Measurements from ENCODE around the gene SLC22A16. TPM values are rescaled to one million over a fixed set of nuclear protein-coding genes. Genes with fewer than 3 reads are reported as not detected.

Gene SLC22A16
- polyA plus RNA-seq, 1 of the 3 experiments (the other 2 are of a cell fraction): not detected

DNA sequence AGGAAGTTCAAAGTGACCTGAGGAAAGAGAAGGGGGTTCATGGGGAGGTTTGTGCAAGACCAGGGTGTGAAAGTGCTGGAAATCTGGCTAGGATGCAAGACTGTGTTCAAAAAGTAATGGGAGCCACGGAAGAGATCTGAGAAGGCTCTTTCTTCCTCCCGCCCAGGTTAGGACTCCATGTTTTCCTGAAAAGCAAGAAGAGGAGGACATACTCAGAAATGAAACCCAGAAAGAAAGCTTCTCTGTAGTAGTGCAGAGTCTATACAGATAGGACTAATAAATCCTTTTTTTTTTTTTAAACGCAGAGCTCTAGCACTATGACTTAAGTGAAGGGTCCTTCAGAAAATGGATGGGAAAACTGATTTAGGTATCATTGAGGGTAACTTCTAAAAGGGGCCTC is 57.8 kb downstream of the SLC22A16 start:
- TF ChIP-seq GABPA (IDR thresholded peaks at IDR 0.05; ENCODE audit: low read depth) (no peak), TAF1 (IDR thresholded peaks at IDR 0.05; ENCODE audit: borderline replicate concordance, low read depth, low read length) (no peak), SIN3A (IDR thresholded peaks at IDR 0.05; ENCODE audit: borderline replicate concordance, low read depth, low read length) (no peak), RCOR1 (IDR thresholded peaks at IDR 0.05; ENCODE audit: low read length) (no peak), GATA2 (CRISPR knock-in tag; IDR thresholded peaks at IDR 0.05) (no peak), NFIC (IDR thresholded peaks at IDR 0.05; ENCODE audit: borderline replicate concordance) (no peak), ZBTB33 (IDR thresholded peaks at IDR 0.05; ENCODE audit: borderline replicate concordance, low read depth) (no peak)
- TF ChIP-seq, protein P1, sequence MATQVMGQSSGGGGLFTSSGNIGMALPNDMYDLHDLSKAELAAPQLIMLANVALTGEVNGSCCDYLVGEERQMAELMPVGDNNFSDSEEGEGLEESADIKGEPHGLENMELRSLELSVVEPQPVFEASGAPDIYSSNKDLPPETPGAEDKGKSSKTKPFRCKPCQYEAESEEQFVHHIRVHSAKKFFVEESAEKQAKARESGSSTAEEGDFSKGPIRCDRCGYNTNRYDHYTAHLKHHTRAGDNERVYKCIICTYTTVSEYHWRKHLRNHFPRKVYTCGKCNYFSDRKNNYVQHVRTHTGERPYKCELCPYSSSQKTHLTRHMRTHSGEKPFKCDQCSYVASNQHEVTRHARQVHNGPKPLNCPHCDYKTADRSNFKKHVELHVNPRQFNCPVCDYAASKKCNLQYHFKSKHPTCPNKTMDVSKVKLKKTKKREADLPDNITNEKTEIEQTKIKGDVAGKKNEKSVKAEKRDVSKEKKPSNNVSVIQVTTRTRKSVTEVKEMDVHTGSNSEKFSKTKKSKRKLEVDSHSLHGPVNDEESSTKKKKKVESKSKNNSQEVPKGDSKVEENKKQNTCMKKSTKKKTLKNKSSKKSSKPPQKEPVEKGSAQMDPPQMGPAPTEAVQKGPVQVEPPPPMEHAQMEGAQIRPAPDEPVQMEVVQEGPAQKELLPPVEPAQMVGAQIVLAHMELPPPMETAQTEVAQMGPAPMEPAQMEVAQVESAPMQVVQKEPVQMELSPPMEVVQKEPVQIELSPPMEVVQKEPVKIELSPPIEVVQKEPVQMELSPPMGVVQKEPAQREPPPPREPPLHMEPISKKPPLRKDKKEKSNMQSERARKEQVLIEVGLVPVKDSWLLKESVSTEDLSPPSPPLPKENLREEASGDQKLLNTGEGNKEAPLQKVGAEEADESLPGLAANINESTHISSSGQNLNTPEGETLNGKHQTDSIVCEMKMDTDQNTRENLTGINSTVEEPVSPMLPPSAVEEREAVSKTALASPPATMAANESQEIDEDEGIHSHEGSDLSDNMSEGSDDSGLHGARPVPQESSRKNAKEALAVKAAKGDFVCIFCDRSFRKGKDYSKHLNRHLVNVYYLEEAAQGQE (IDR thresholded peaks at IDR 0.05; ENCODE audit: low read depth, low read length): no peak
- TF ChIP-seq, protein P2, sequence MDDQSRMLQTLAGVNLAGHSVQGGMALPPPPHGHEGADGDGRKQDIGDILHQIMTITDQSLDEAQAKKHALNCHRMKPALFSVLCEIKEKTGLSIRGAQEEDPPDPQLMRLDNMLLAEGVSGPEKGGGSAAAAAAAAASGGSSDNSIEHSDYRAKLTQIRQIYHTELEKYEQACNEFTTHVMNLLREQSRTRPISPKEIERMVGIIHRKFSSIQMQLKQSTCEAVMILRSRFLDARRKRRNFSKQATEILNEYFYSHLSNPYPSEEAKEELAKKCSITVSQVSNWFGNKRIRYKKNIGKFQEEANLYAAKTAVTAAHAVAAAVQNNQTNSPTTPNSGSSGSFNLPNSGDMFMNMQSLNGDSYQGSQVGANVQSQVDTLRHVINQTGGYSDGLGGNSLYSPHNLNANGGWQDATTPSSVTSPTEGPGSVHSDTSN (IDR thresholded peaks at IDR 0.05): no peak
- Histone ChIP-seq H3K79me2 (ENCODE audit: insufficient read depth) (no peaks in the 10 kb centered on the region), H3K9ac (no peak overlapping the region), H3K9me3 (no peaks in the 10 kb centered on the region), H3K4me2 (no peak overlapping the region), H3K36me3 (replicated peaks in 1 of 2; ENCODE audit: control insufficient read depth in 1 of 2, insufficient read depth in 2 of 2, low read length in 1 of 2) (no peaks in the 10 kb centered on the region), H2AFZ (ENCODE audit: low read depth) (no peak overlapping the region), H4K20me1 (ENCODE audit: insufficient read depth) (no peaks in the 10 kb centered on the region), H3K4me1 (ENCODE audit: control insufficient read depth in 1 of 2, insufficient read depth in 2 of 2, low read depth in 1 of 2, low read length in 1 of 2) (peaks cover 0 to 7% of the 10 kb centered on the region in 2 experiments; a peak in 1 of 4 replicates), H3K27ac (ENCODE audit: low read depth in 2 of 2, low read length in 1 of 2) (no peak overlapping the region), H3K9me2 (no peaks in the 10 kb centered on the region), H3K4me3 (ENCODE audit: low read depth in 2 of 2, low read length in 1 of 2) (no peak overlapping the region), H3K27me3 (ENCODE audit: insufficient read depth) (no peaks in the 10 kb centered on the region), H3F3A (replicated peaks; ENCODE audit: insufficient read depth) (no peaks in the 10 kb centered on the region)
- no peak for DNase-seq
- WGBS (ENCODE audit: low lambda C conversion rate): 63% methylated on average over 3 of the region's 3 CpGs
- POLR2A ChIA-PET: no interaction called here
- CTCF ChIA-PET: interaction anchor here (0.6 to 0.9 kb wide), 4 partner anchors 10 to 379 kb away, joined by 3 to 5 read pairs (median 3); no protein-coding TSS in a partner anchor

Data from SK-N-SH (cell line).